SK-N-SH treated with all-trans-retinoic acid at 6 μM for 48 hours (cell line): ENCODE results near the gene NF1.

Experiments
- BACH2 ChIP-seq: fragments of 250-450 bp; sonication (Bioruptor Pico); IDR thresholded peaks from 2 replicates; pipeline ENCODE4 v1.9.0; 2021; ENCODE audit warnings: mild to moderate bottlenecking, borderline replicate concordance
- SNAI2 ChIP-seq: fragments of 250-450 bp; sonication (Bioruptor Pico); IDR thresholded peaks from 2 replicates; pipeline ENCODE4 v1.5.0; 2020; ENCODE audit warnings: mild to moderate bottlenecking, moderate library complexity

DNA sequence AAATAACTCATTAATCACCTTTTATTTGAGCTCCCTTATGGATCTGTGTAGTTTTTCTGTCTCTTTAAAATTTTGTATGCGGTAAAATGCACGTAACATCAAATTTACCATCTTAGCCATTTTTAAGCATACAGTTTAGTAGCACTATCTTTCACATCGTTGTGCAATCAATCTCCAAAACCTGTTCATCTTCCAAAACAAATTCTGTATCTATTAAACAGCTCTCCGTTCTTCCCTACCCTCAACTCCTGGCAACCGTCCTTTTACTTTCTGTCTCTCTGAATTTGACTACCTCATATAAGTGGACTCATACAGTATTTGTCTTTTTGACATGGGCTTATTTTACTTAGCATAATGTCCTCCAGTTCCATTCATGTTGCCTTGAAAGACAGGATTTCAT, 100.5 kb downstream of the NF1 start:
- TF ChIP-seq BACH2 (CRISPR knock-in tag): no peak
- TF ChIP-seq SNAI2: no peak
